Measurements from ENCODE around the gene REV3L.
"Not testable (repeated sequence)": the region's sequence is repeated elsewhere in the genome, so short reads cannot be mapped to it uniquely, and the experiment has no call there.

The REV3L gene

GRCh38 chr6:111482959-111483735 is at the start of gene REV3L:
Gene REV3L, minus strand, starts transcription at chr6:111483218. Its CDS starts 330 bp downstream, at chr6:111482888.
- peak; percentile 72 for DNase-seq (ENCODE audit: low read depth)

- DNase-seq (ENCODE audit: low read depth): no peak
Measured at GRCh38 chr6:111531185-111531584, 48.2 kb upstream of the REV3L start.

GRCh38 chr6:111530667-111531066 is 47.6 kb upstream of the REV3L start:
- DNase-seq (ENCODE audit: low read depth): no peak

GRCh38 chr6:111530218-111530617 is 47.2 kb upstream of the REV3L start:
- DNase-seq (ENCODE audit: low read depth): no peak

- no peak for DNase-seq (ENCODE audit: low read depth)
Measured at GRCh38 chr6:111527367-111527766, 44.3 kb upstream of the REV3L start.

- DNase-seq (ENCODE audit: low read depth): no peak
Measured at GRCh38 chr6:111524735-111525134, 41.7 kb upstream of the REV3L start.

GRCh38 chr6:111524252-111524651 is 41.2 kb upstream of the REV3L start:
- DNase-seq (ENCODE audit: low read depth): no peak

- DNase-seq (ENCODE audit: low read depth): no peak
Measured at GRCh38 chr6:111523484-111524167, 40.6 kb upstream of the REV3L start.

GRCh38 chr6:111522393-111523020 is 39.5 kb upstream of the REV3L start:
- DNase-seq (ENCODE audit: low read depth): no peak

- DNase-seq (ENCODE audit: low read depth): no peak
Measured at GRCh38 chr6:111521497-111522270, 38.7 kb upstream of the REV3L start.

GRCh38 chr6:111520524-111520923 is 37.5 kb upstream of the REV3L start:
- DNase-seq (ENCODE audit: low read depth): no peak

GRCh38 chr6:111517965-111518364 is 34.9 kb upstream of the REV3L start:
- DNase-seq (ENCODE audit: low read depth): no peak

GRCh38 chr6:111515259-111515658 is 32.2 kb upstream of the REV3L start:
- no peak for DNase-seq (ENCODE audit: low read depth)

- DNase-seq (ENCODE audit: low read depth): not testable (repeated sequence)
Measured at GRCh38 chr6:111514531-111514930, 31.5 kb upstream of the REV3L start.

- DNase-seq (ENCODE audit: low read depth): not testable (repeated sequence)
Measured at GRCh38 chr6:111507219-111507618, 24.2 kb upstream of the REV3L start.

GRCh38 chr6:111505498-111505897 is 22.5 kb upstream of the REV3L start:
- DNase-seq (ENCODE audit: low read depth): not testable (repeated sequence)

- no peak for DNase-seq (ENCODE audit: low read depth)
Measured at GRCh38 chr6:111503660-111504059, 20.6 kb upstream of the REV3L start.

GRCh38 chr6:111503194-111503593 is 20.2 kb upstream of the REV3L start:
- no peak for DNase-seq (ENCODE audit: low read depth)

GRCh38 chr6:111502154-111502553 is 19.1 kb upstream of the REV3L start:
- no peak for DNase-seq (ENCODE audit: low read depth)

- DNase-seq (ENCODE audit: low read depth): no peak
Measured at GRCh38 chr6:111499269-111499793, 16.3 kb upstream of the REV3L start.

GRCh38 chr6:111494951-111495635 is 12.1 kb upstream of the REV3L start:
- no peak for DNase-seq (ENCODE audit: low read depth)
